T-cell (primary cell): ENCODE data around the gene CARD18. TPM values are rescaled to one million over a fixed set of nuclear protein-coding genes. Genes with fewer than 3 reads are reported as not detected.

Experiments used
- ATAC-seq, 4 experiments: fragments of 200-7000 bp in 3 of 4; fragments of 150-1000 bp in 1 of 4; cut with Tn5 transposase; replicated peaks in 1 of 4; 1 replicate in 3 of 4; 2 replicates in 1 of 4; pipeline ENCODE4 v1.10.0; 2021; ENCODE audit warnings: moderate library complexity in 3 of 4, mild to moderate bottlenecking in 2 of 4, moderate number of reproducible peaks in 1 of 4
- CTCF ChIA-PET, 2 donors: fragments of 300-600 bp; sonication (Branson Sonifier 250); formaldehyde crosslinking; loops; one replicate each; lab custom pipeline; 2022; ENCODE audit warnings: antibody characterized with exemption in 2 of 2; lab: Charles Lee
- POLR2A ChIA-PET, 2 donors: fragments of 300-600 bp; sonication (Branson Sonifier 250); formaldehyde crosslinking; loops; one replicate each; lab custom pipeline; 2022; ENCODE audit warnings: antibody characterized with exemption in 2 of 2; lab: Charles Lee
- DNase-seq, 35 experiments: peaks; one replicate each; pipeline versions ENCODE4 v3.0.0 to v3.0.0-alpha.2; 2013 to 2023
- H3K27ac ChIP-seq: one replicate; pipeline ENCODE4 v1.5.1; 2013; ENCODE audit warnings: low read length
- H3K27me3 ChIP-seq, 2 experiments: replicated peaks in 1 of 2; 1 replicate in 1 of 2; 2 replicates in 1 of 2; pipeline versions ENCODE4 v1.6.1 to v1.7.0; 2013; ENCODE audit warnings: low read length in 1 of 2, mixed read lengths in 1 of 2; ENCODE audit not compliant: control insufficient read depth in 2 of 2, insufficient read depth in 2 of 2; ENCODE audit errors: extremely low read depth in 1 of 2
- H3K36me3 ChIP-seq, 2 donors: 1 replicate in 1 of 2; 2 replicates in 1 of 2; pipeline versions ENCODE4 v1.6.1 to v1.7.0; 2013; ENCODE audit warnings: low read length in 1 of 2; ENCODE audit not compliant: control insufficient read depth in 2 of 2, insufficient read depth in 1 of 2; ENCODE audit errors: extremely low read depth in 1 of 2
- H3K4me1 ChIP-seq, 2 experiments: 1 replicate in 1 of 2; 2 replicates in 1 of 2; pipeline versions ENCODE4 v1.6.1 to v1.7.0; 2013; ENCODE audit warnings: low read length in 2 of 2, mixed read lengths in 1 of 2; ENCODE audit not compliant: insufficient read depth in 2 of 2, control insufficient read depth in 1 of 2; ENCODE audit errors: extremely low read depth in 1 of 2
- H3K4me3 ChIP-seq, 2 donors: 1 replicate in 1 of 2; 2 replicates in 1 of 2; pipeline versions ENCODE4 v1.5.1 to v1.7.0; 2013; ENCODE audit warnings: mild to moderate bottlenecking in 2 of 2, low read length in 1 of 2, moderate library complexity in 1 of 2; ENCODE audit not compliant: control insufficient read depth in 1 of 2; ENCODE audit errors: extremely low read depth in 1 of 2
- H3K9me3 ChIP-seq: 2 replicates; pipeline ENCODE4 v1.7.0; 2013
- H3K27ac Mint-ChIP-seq, 2 donors: one replicate each; pipeline ENCODE4 v1.8.0; 2020 to 2021; ENCODE audit warnings: mild to moderate bottlenecking in 2 of 2, mixed read lengths in 2 of 2
- H3K27me3 Mint-ChIP-seq, 2 donors: one replicate each; pipeline ENCODE4 v1.8.0; 2021 to 2022; ENCODE audit warnings: mixed read lengths in 2 of 2
- H3K36me3 Mint-ChIP-seq: one replicate; pipeline ENCODE4 v1.8.0; 2021; ENCODE audit warnings: mixed read lengths
- H3K4me1 Mint-ChIP-seq, 3 donors: one replicate each; pipeline ENCODE4 v1.8.0; 2020 to 2022; ENCODE audit warnings: mixed read lengths in 3 of 3, mild to moderate bottlenecking in 1 of 3
- H3K4me3 Mint-ChIP-seq, 3 donors: one replicate each; pipeline ENCODE4 v1.8.0; 2020 to 2022; ENCODE audit warnings: mild to moderate bottlenecking in 3 of 3, mixed read lengths in 3 of 3, moderate library complexity in 3 of 3
- H3K9me3 Mint-ChIP-seq, 3 donors: one replicate each; pipeline ENCODE4 v1.8.0; 2020 to 2022; ENCODE audit warnings: mixed read lengths in 3 of 3
- WGBS: methylation state at CpG from one replicate; pipeline ENCODE4 v1.1.5; 2013; ENCODE audit warnings: missing lambda C conversion rate; ENCODE audit not compliant: insufficient coverage; 5-methylcytosine and 5-hydroxymethylcytosine counted together
- total RNA-seq, 35 experiments: library from RNA in 6 of 35; stranded (reverse) in 6 of 35; fragments of 120-200 nt in 1 of 35; gene quantifications; one replicate each; pipeline versions ENCODE4 v1.2.1 to v1.2.4 and lab custom pipeline; 2013 to 2026

The CARD18 gene
- total RNA-seq (not detected), total RNA-seq (lab: John Stamatoyannopoulos, UW) (0 to 0.06 (median 0) reads per million in 29 experiments)
- total RNA-seq (2013), result not detected

DNA sequence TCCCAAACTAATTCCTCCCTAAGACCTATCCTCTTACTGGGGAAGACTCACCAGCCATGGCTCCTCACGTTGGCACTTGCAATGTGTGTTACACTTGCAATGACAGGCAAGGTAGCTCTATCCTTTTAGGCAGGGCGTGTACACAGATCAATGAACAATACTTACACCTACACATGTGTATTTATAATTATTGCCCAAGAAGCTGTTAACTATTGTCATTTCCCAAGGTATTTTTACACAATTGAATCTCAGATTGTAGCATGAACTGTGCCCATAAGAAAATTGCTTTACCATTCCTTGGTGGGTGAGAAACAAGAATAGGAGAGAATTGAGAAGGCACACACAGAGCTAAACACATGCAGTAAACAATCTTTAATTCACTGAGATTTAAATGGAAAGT is at the start of gene CARD18:
Gene CARD18 (minus strand): TSS at position 101 of the 400 bp plus-strand sequence. CDS start 43 bp downstream, at position 58.
- Mint-ChIP-seq H3K27ac (no peak within 1 kb of the TSS), H3K9me3 (peaks cover 0 to 9% (median 5%) of the 10 kb centered on the region in 3 donors), H3K36me3 (no peaks in the 10 kb centered on the region), H3K4me1 (no peaks in the 10 kb centered on the region), H3K4me3 (no peak within 1 kb of the TSS), H3K27me3 (peaks cover 0 to 20% of the 10 kb centered on the region in 2 donors)
- no peaks in the 10 kb centered on the region for H3K4me1 ChIP-seq
- no peaks in the 10 kb centered on the region for H3K27me3 ChIP-seq
- ChIA-PET CTCF (no interaction called here), POLR2A (interaction anchor here in 1 of 2 donors (0.5 kb wide), 1 partner anchor 68 kb away, joined by 4 read pairs; no protein-coding TSS in a partner anchor)
- no peak within 1 kb of the TSS for H3K27ac ChIP-seq
- no peak for DNase-seq
- no peaks in the 10 kb centered on the region for H3K9me3 ChIP-seq
- ATAC-seq, result no peak
- no peaks in the 10 kb centered on the region for H3K36me3 ChIP-seq
- no peak within 1 kb of the TSS for H3K4me3 ChIP-seq
- 80% methylated on average over 2 of the region's 2 CpGs for WGBS

- Histone ChIP-seq H3K9me3 (no peaks in the 10 kb centered on the region), H3K4me1 (no peaks in the 10 kb centered on the region), H3K4me3 (no peak overlapping the region), H3K27me3 (no peaks in the 10 kb centered on the region), H3K36me3 (no peaks in the 10 kb centered on the region), H3K27ac (no peak overlapping the region)
- no CpG with 5 or more reads among the region's 1 CpG for WGBS
- Mint-ChIP-seq H3K27ac (no peak overlapping the region), H3K36me3 (no peaks in the 10 kb centered on the region), H3K4me1 (no peaks in the 10 kb centered on the region), H3K27me3 (peaks cover 3 to 4% of the 10 kb centered on the region in 2 donors), H3K4me3 (no peak overlapping the region), H3K9me3 (no peaks in the 10 kb centered on the region)
- no peak for ATAC-seq
- ChIA-PET CTCF (interaction anchor here in 1 of 2 donors (1.0 kb wide), 1 partner anchor 423 kb away, joined by 3 read pairs; no protein-coding TSS in a partner anchor), POLR2A (interaction anchor here in 1 of 2 donors (0.7 kb wide), 1 partner anchor 26 kb away, joined by 4 read pairs; no protein-coding TSS in a partner anchor)
- DNase-seq, result no peak
These were observed 44.4 kb upstream of the CARD18 start for GRCh38 chr11:105183987-105184386.

GRCh38 chr11:105183426-105183825 is 43.9 kb upstream of the CARD18 start:
- no peaks in the 10 kb centered on the region for H3K36me3 Mint-ChIP-seq
- no peaks in the 10 kb centered on the region for H3K4me1 Mint-ChIP-seq
- ChIA-PET CTCF (interaction anchor here in 1 of 2 donors (1.0 kb wide), 1 partner anchor 422 kb away, joined by 3 read pairs; no protein-coding TSS in a partner anchor), POLR2A (interaction anchor here in 1 of 2 donors (0.7 kb wide), 1 partner anchor 26 kb away, joined by 4 read pairs; no protein-coding TSS in a partner anchor)
- no peaks in the 10 kb centered on the region for H3K9me3 Mint-ChIP-seq
- ATAC-seq (no peak), DNase-seq (no peak)
- Histone ChIP-seq H3K4me3 (no peak overlapping the region), H3K27ac (no peak overlapping the region), H3K9me3 (no peaks in the 10 kb centered on the region), H3K27me3 (no peaks in the 10 kb centered on the region), H3K36me3 (no peaks in the 10 kb centered on the region), H3K4me1 (no peaks in the 10 kb centered on the region)
- H3K27me3 Mint-ChIP-seq, result peaks cover 4 to 6% of the 10 kb centered on the region in 2 donors
- no peak overlapping the region for H3K4me3 Mint-ChIP-seq
- no CpG with 5 or more reads among the region's 3 CpGs for WGBS
- no peak overlapping the region for H3K27ac Mint-ChIP-seq

GRCh38 chr11:105181521-105181920 is 42.0 kb upstream of the CARD18 start:
- no peak for ATAC-seq
- Mint-ChIP-seq H3K4me1 (no peaks in the 10 kb centered on the region), H3K27me3 (peaks cover 7 to 9% of the 10 kb centered on the region in 2 donors), H3K9me3 (no peaks in the 10 kb centered on the region), H3K4me3 (no peak overlapping the region), H3K36me3 (no peaks in the 10 kb centered on the region), H3K27ac (no peak overlapping the region)
- H3K4me1 ChIP-seq, result no peaks in the 10 kb centered on the region
- no peak for DNase-seq
- no peaks in the 10 kb centered on the region for H3K36me3 ChIP-seq
- H3K27me3 ChIP-seq, result no peaks in the 10 kb centered on the region
- no peak overlapping the region for H3K27ac ChIP-seq
- WGBS, result no CpG with 5 or more reads among the region's 1 CpG
- no peak overlapping the region for H3K4me3 ChIP-seq
- ChIA-PET CTCF (interaction anchor here in 1 of 2 donors (0.7 kb wide), 1 partner anchor 15 kb away, joined by 3 read pairs; no protein-coding TSS in a partner anchor), POLR2A (no interaction called here)
- no peaks in the 10 kb centered on the region for H3K9me3 ChIP-seq

DNA sequence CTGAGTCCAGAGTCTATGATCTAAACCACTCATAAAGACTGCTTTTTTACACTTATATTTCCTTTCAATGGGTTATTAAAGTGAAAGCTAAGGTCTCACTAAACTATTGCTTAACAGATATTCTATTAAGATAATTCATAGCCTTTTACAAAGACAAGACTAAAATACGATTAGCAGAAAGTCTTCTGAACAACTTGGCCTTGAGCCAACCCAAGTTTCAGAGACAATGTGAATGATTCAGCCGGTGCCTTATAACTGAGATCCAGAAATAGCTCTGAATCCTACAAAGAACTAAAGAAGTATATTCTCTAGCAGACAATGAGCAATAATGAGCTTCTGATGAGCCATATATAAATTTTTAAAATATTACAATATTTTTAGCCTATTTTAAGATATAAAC is 41.5 kb upstream of the CARD18 start:
- POLR2A ChIA-PET, result no interaction called here
- no peaks in the 10 kb centered on the region for H3K9me3 Mint-ChIP-seq
- Histone ChIP-seq H3K4me3 (no peak overlapping the region), H3K9me3 (no peaks in the 10 kb centered on the region), H3K36me3 (no peaks in the 10 kb centered on the region), H3K27me3 (no peaks in the 10 kb centered on the region), H3K4me1 (no peaks in the 10 kb centered on the region), H3K27ac (no peak overlapping the region)
- H3K36me3 Mint-ChIP-seq, result no peaks in the 10 kb centered on the region
- no peak overlapping the region for H3K27ac Mint-ChIP-seq
- no peaks in the 10 kb centered on the region for H3K4me1 Mint-ChIP-seq
- CTCF ChIA-PET, result interaction anchor here in 1 of 2 donors (0.7 kb wide), 1 partner anchor 414 kb away, joined by 8 read pairs; no protein-coding TSS in a partner anchor
- no peak for ATAC-seq
- no peak for DNase-seq
- WGBS, result 0% methylated on average over 1 of the region's 2 CpGs
- peaks cover 7 to 9% of the 10 kb centered on the region in 2 donors for H3K27me3 Mint-ChIP-seq
- H3K4me3 Mint-ChIP-seq, result no peak overlapping the region

DNA sequence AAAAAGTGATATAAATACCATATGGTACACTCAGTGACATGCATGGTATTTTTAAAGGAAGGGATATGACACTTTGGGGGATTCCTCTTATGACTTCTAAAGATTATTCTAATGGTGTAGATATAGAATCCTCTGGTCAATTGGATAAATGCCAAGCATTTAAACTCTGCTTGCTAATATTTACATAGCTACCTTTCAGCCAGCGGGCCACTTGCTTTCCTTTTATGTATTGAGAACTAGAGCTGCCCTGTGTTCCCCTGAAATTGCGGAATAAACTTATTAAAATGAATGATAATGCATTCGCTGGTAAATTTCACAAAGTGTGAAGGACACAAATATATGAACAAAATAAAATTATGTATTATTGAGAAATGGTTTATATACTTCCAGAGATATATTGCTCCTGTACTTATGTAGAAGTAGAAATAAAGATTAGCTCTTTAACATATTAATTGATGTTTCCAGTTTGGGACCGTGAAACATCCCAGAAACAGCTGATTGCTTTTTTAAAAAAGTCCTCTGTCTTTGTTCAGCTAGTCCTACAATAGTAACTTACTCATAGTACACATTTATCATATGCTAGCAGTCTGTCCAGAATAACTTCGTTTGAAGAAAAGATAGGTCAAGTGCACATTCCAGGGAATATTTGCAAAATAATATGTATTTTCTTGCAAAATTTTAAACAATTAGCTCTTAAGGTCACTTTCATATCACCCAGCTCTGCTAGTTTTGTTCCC is 40.1 kb upstream of the CARD18 start:
- no peak for DNase-seq
- CTCF ChIA-PET, result interaction anchor here in 1 of 2 donors (0.6 kb wide), 1 partner anchor 41 kb away, joined by 3 read pairs; no protein-coding TSS in a partner anchor
- POLR2A ChIA-PET, result no interaction called here
- H3K27me3 ChIP-seq, result no peaks in the 10 kb centered on the region
- no CpG with 5 or more reads among the region's 5 CpGs for WGBS
- H3K36me3 ChIP-seq, result no peaks in the 10 kb centered on the region
- H3K27me3 Mint-ChIP-seq, result peaks cover 7 to 9% of the 10 kb centered on the region in 2 donors
- no peak for ATAC-seq
- no peak overlapping the region for H3K4me3 Mint-ChIP-seq
- H3K4me1 ChIP-seq, result no peaks in the 10 kb centered on the region
- H3K4me3 ChIP-seq, result no peak overlapping the region
- no peak overlapping the region for H3K27ac Mint-ChIP-seq
- no peaks in the 10 kb centered on the region for H3K9me3 ChIP-seq
- no peak overlapping the region for H3K27ac ChIP-seq
- H3K4me1 Mint-ChIP-seq, result no peaks in the 10 kb centered on the region
- no peaks in the 10 kb centered on the region for H3K9me3 Mint-ChIP-seq
- H3K36me3 Mint-ChIP-seq, result no peaks in the 10 kb centered on the region
